Stimulated activated naive CD4-positive, alpha-beta T cell (primary cell): Measurements from ENCODE around the gene HOXA3.
A peak's percentile ranks its signal among the peaks of the same experiment; 100 is the strongest.

Source experiments
- DNase-seq, 6 experiments: peaks; one replicate each; lab custom pipeline; 2025; lab: John Stamatoyannopoulos, UW

The HOXA3 gene

GRCh38 chr7:27165996-27166530, 13.7 kb upstream of the HOXA3 start:
- DNase-seq, result no peak

DNA sequence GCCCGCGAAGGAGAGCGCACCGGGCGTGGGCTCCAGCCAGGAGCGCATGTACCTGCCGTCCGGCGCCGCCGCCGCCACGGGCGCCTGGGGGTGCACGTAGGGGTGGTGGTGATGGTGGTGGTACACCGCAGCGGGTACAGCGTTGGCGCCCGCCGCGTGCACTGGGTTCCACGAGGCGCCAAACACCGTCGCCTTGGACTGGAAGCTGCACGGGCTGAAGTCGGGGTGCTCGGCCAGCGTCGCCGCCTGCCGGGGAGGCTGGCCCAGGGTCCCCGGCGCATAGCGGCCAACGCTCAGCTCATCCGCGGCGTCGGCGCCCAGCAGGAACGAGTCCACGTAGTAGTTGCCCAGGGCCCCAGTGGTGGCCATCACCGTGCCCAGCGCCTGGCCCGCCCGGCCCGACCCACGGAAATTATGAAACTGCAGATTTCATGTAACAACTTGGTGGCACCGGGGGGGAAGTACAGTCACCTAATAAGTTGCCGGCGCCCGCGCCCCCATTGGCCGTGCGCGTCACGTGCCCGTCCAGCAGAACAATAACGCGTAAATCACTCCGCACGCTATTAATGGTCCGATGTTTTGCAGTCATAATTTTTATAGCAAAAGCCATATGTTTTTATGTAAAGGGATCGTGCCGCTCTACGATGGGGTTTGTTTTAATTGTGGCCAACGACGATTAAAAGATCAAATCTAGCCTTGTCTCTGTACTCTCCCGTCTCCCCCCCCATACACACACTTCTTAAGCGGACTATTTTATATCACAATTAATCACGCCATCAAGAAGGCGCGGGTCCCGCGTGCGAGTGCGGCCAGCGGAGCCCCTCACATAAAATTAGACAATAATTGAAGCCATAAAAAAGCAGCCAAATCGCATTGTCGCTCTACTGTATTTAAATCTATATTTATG, 13.0 kb upstream of the HOXA3 start, which contains the start of gene HOXA9:
TSS of gene HOXA9 (minus strand) at position 449 of the 907 bp plus-strand sequence. CDS start at position 369, 80 bp downstream.
- DNase-seq, result no peak

- DNase-seq, result no peak
Observed at GRCh38 chr7:27164367-27165088, 12.1 kb upstream of the HOXA3 start.

- DNase-seq, result no peak
Observed at GRCh38 chr7:27164045-27164366, 11.6 kb upstream of the HOXA3 start.

DNA sequence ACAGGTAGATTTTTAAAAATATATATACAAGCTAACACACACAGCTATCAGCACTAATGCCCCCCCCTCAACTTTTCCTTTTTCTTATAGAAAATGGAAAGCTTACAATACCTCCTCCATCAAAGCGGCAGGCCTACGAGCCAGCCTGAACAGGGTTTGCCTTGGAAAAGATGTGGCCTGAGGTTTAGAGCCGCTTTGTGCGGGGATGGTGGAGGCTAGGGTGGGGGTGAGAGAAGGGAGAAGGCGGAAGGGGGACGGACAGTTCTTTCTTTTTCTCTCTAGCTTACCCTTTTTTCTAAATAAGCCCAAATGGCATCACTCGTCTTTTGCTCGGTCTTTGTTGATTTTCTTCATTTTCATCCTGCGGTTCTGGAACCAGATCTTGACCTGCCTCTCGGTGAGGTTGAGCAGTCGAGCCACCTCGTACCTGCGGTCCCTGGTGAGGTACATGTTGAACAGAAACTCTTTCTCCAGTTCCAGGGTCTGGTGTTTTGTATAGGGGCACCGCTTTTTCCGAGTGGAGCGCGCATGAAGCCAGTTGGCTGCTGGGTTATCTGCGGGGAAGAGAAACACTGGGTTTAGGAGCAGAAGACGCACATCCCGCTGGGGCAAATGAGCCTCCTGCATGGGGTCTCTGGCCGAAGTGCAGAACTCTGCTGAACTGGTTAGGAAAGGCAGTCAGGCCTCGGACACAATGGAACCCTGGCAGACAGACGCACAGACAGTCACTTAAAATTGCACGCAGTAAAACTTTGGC, 11.1 kb upstream of the HOXA3 start:
- no peak for DNase-seq

GRCh38 chr7:27162561-27163287, 10.3 kb upstream of the HOXA3 start:
- DNase-seq, result no peak

- no peak for DNase-seq
Observed at GRCh38 chr7:27161721-27162560, 9.6 kb upstream of the HOXA3 start.

- no peak for DNase-seq
Observed at GRCh38 chr7:27161214-27161720, 8.9 kb upstream of the HOXA3 start.

- peak; percentile 59 to 88 (median 76) for DNase-seq
Observed at GRCh38 chr7:27160546-27161213, 8.3 kb upstream of the HOXA3 start.

DNA sequence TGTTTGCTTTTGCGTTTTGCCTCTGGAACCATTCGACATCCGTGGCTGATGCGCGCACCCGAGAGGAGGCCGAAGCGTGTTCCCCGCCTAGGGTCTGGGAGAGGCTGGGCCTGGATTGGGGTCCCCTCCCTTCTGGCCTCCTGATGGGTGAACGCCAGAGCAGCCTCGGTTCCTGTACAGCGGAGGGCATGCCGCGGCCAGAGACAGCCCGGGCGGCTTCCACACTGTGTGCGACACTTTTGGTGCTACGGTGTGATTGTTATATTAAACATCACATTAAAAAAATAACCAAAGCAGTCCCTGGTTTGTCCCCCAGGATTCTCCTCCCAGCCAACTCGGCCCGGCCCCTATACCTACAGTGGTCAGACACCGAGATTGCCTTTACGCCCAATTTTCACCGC, 7.8 kb upstream of the HOXA3 start:
- no peak for DNase-seq

GRCh38 chr7:27159266-27160144, 7.1 kb upstream of the HOXA3 start:
- no peak for DNase-seq

GRCh38 chr7:27158436-27159265, 6.3 kb upstream of the HOXA3 start:
- DNase-seq, result no peak

- DNase-seq, result no peak
Observed at GRCh38 chr7:27157702-27158431, 5.5 kb upstream of the HOXA3 start.

DNA sequence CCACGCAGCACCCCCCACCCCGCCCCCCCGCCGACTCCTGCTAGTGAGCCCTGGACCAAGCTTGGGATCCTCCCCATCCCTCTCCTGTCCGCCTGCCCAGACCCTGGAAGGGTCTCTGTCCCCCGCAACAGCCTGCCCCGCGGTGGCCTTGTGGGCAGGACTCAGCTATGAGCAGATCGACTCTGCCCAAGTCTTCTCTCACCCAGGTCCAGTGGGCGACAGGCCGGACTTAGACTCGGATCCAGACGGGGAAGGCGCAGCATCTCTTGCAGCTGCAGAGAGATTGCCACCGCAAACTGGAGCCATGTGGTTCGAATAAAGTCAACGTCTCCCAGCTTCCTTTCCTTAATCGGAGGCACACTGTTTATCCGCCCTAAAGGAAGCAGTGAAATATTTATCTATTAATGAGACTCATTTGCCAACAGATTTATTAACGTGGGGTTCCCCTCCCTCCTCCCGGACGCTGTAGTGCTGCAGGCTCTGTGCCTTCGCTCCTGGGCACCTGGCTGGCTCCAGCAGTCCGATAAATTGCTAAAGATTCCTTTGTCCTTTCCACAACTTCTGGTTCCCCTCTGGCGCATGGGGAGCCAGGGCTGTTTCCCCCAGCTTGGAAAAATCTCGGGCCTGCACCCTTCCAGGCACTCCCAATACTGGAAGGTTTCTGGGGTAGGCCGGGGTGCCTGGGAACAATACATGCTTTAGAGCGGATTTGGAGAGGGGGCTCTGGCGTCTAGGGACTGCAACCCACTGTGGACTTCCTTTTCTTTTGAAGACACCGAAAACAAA, 4.7 kb upstream of the HOXA3 start:
- no peak for DNase-seq

- DNase-seq, result no peak
Observed at GRCh38 chr7:27156508-27156898, 4.1 kb upstream of the HOXA3 start, which contains the start of gene HOXA7. HOXA7 (minus strand) TSS chr7:27156675; CDS start chr7:27156545, 130 bp downstream.

DNA sequence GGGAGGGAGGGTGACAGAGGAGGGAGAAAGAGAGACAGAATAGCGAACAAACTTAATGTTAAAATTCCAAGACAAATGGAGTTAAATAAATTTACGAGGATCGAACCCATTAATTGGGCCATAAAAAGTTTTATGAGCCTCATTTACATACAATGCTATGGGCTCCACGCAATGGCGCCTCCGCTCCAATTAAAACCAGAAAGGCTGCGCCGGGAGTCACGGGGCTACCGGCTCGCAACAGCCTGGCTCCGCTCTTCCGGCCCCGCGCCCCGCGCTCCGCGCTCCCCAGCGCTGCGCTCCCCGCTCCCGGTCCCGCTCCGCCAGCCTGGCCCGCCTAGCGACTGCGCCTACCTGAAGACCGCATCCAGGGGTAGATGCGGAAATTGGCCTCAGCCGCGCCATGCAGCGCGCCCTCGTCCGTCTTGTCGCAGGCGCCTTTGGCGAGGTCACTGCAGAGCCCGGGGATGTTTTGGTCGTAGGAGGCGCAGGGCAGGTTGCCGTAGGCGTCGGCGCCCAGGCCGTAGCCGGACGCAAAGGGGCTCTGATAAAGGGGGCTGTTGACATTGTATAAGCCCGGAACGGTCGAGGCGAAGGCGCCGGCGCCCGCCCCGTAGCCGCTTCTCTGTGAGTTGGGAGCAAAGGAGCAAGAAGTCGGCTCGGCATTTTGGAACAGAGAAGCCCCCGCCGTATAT, 3.6 kb upstream of the HOXA3 start:
- DNase-seq, result no peak
